Right lobe of liver (tissue), 6 donors: Measurements from ENCODE around the gene OAS2. TPM values are rescaled to one million over a fixed set of nuclear protein-coding genes. Genes with fewer than 3 reads are reported as not detected.

Source experiments
- ATAC-seq, 4 donors: fragments of 200-7000 bp; cut with Tn5 transposase; one replicate each; pipeline ENCODE4 v1.9.1; 2020; ENCODE audit warnings: mild to moderate bottlenecking in 4 of 4, moderate library complexity in 4 of 4
- DNase-seq, 3 donors: peaks; one replicate each; pipeline ENCODE4 v3.0.0-alpha.2; 2020
- H3K27ac ChIP-seq, 3 donors: fragments of 200-600 bp; one replicate each; pipeline ENCODE4 v1.8.0; 2022
- H3K27me3 ChIP-seq, 2 donors: fragments of 200-600 bp; one replicate each; pipeline ENCODE4 v1.8.0; 2022
- H3K36me3 ChIP-seq, 4 donors: fragments of 200-600 bp; sonication (generic) in 1 of 4; one replicate each; pipeline versions ENCODE4 v1.5.1 to v1.8.0; 2017 to 2022; ENCODE audit warnings: control low read depth in 1 of 4
- H3K4me1 ChIP-seq, 4 donors: fragments of 200-600 bp; sonication (generic) in 1 of 4; one replicate each; pipeline versions ENCODE4 v1.5.1 to v1.8.0; 2017 to 2022; ENCODE audit warnings: control low read depth in 1 of 4
- H3K4me3 ChIP-seq, 3 donors: fragments of 200-600 bp; one replicate each; pipeline ENCODE4 v1.8.0; 2022
- H3K9me3 ChIP-seq, 4 donors: fragments of 200-600 bp; sonication (generic) in 1 of 4; one replicate each; pipeline versions ENCODE4 v1.5.1 to v1.8.0; 2017 to 2022; ENCODE audit warnings: control low read depth in 1 of 4
- POLR2A ChIP-seq: fragments of 450-650 bp; IDR thresholded peaks from one replicate; pipeline ENCODE4 v1.6.1; 2017; ENCODE audit warnings: antibody characterized with exemption, mild to moderate bottlenecking
- WGBS: methylation state at CpG from one replicate; pipeline ENCODE4 v1.1.6; 2018; ENCODE audit warnings: low coverage, low lambda C conversion rate; ENCODE audit not compliant: insufficient coverage; ENCODE audit errors: missing lambda C conversion rate; 5-methylcytosine and 5-hydroxymethylcytosine counted together
- intact Hi-C, 2 donors: fragments of 100-400 bp; cut with DNase I; formaldehyde crosslinking; loops; one replicate each; pipeline versions ENCODE4 v1.11.2 to v1.14.1; 2022
- total RNA-seq, 6 experiments: library from RNA; depleted of rRNA in 2 of 6; stranded (reverse); fragments of >200 nt in 2 of 6; fragmentation: NEBNext Ultra II Directional in 3 of 6; extraction: Animal tissue kit (Norgen Biotek cat#: 25700) in 3 of 6; gene quantifications; one replicate each; pipeline versions ENCODE4 v1.1.0 to v1.2.4, GENCODE V29; 2016 to 2023
- TF ChIP-seq, protein P1 (sequence below), 4 donors: fragments of 200-600 bp in 3 of 4; fragments of 450-650 bp in 1 of 4; IDR thresholded peaks; one replicate each; pipeline versions ENCODE4 v1.5.1 to v1.8.0; 2016 to 2022; ENCODE audit warnings: antibody characterized with exemption in 4 of 4, mild to moderate bottlenecking in 2 of 4
- donor health status: DM: no; HTN: yes; CAD: no.
- donor health status: DM: no; HTN: no; CAD: no.
- donor health status: DM: no; HTN: no; CAD: no.
- donor health status: DM: no; HTN: yes; CAD: no.
- donor health status: DM: no; HTN: yes; CAD: no.

The OAS2 gene
- total RNA-seq, 6 experiments from 2014 or later: 5.2 to 13.4 (median 7.1) TPM

DNA sequence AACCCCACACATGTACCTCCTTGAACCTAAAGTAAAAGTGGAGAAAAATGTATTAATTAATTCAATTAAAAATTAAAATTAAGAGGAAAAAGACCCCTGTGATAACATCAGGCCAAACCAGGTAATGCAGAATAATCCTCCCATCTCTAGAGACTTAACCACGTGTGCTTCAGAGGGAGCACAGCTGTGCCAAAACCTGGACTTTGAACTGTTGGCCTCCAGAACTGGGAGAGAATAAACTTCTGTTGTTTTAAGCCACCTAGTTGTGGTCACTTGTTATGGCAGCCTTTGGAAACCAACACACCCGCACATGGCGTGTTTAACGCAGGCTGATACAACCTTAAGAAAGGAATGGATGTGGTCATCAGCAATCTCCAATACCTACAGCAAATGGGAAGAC lies 23.8 kb downstream of the OAS2 start:
- 46% methylated on average over 4 of the region's 4 CpGs for WGBS
- peak; percentile 95 to 99 (median 98) for ATAC-seq
- no peaks in the 10 kb centered on the region for H3K27me3 ChIP-seq
- no peak overlapping the region for H3K27ac ChIP-seq
- peaks cover 0 to 4% (median 2%) of the 10 kb centered on the region in 4 donors for H3K4me1 ChIP-seq
- TF ChIP-seq, protein P1, sequence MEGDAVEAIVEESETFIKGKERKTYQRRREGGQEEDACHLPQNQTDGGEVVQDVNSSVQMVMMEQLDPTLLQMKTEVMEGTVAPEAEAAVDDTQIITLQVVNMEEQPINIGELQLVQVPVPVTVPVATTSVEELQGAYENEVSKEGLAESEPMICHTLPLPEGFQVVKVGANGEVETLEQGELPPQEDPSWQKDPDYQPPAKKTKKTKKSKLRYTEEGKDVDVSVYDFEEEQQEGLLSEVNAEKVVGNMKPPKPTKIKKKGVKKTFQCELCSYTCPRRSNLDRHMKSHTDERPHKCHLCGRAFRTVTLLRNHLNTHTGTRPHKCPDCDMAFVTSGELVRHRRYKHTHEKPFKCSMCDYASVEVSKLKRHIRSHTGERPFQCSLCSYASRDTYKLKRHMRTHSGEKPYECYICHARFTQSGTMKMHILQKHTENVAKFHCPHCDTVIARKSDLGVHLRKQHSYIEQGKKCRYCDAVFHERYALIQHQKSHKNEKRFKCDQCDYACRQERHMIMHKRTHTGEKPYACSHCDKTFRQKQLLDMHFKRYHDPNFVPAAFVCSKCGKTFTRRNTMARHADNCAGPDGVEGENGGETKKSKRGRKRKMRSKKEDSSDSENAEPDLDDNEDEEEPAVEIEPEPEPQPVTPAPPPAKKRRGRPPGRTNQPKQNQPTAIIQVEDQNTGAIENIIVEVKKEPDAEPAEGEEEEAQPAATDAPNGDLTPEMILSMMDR (IDR thresholded peaks at IDR 0.05): peak; percentile 38 to 53 (median 48)
- no peak for TF ChIP-seq POLR2A
- no peaks in the 10 kb centered on the region for H3K9me3 ChIP-seq
- no peak overlapping the region for H3K4me3 ChIP-seq
- intact Hi-C loops: no loop called here
- H3K36me3 ChIP-seq: peaks cover 0 to 12% (median under 1%) of the 10 kb centered on the region in 4 donors
- DNase-seq: peak in 2 of 3 donors; percentile 37 to 76

DNA sequence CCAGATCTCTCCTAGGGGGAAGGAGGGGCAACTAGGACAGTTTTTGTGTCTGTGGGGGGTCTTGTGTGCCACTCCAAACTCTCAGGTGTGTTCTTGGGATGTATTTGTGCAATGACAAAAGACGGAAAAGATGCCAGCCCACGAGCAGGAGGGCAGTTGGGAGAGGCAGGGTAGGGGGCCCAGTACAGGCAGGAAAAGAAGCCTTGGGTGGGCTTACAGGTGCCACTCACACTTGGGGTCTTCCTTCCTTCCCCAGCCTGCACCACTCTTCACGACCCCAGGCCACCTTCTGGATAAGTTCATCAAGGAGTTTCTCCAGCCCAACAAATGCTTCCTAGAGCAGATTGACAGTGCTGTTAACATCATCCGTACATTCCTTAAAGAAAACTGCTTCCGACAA lies 24.4 kb downstream of the OAS2 start:
- no peak for DNase-seq
- no peak overlapping the region for H3K27ac ChIP-seq
- H3K4me1 ChIP-seq: peaks cover 0 to 4% (median 2%) of the 10 kb centered on the region in 4 donors
- WGBS: 95% methylated on average over 3 of the region's 5 CpGs
- peaks cover 0 to 12% (median under 1%) of the 10 kb centered on the region in 4 donors for H3K36me3 ChIP-seq
- ATAC-seq: no peak
- H3K27me3 ChIP-seq: no peaks in the 10 kb centered on the region
- H3K4me3 ChIP-seq: no peak overlapping the region
- TF ChIP-seq, protein P1 (IDR thresholded peaks at IDR 0.05): no peak
- TF ChIP-seq POLR2A: no peak
- intact Hi-C loops: no loop called here
- H3K9me3 ChIP-seq: no peaks in the 10 kb centered on the region

DNA sequence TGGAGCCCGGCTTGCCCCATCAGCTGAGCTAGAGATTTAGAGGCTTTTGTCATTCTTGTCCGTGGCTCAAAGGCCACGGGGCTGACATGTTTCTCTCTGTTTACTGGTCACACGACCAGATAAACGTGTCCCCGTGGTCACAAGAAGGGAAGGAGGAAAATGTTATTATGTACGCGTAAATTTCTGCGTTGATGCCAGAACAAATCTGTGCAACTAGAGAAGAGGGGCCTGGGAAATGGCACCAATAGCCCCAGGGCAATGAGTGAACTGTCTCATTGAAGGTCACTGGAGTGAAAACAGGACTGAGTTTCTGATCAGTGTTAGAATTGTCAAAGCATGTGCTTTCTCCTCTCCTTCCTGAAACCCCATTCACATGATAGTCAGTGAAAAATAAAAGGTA lies 25.3 kb downstream of the OAS2 start:
- Histone ChIP-seq H3K27me3 (no peaks in the 10 kb centered on the region), H3K4me1 (peaks cover 0 to 4% (median 2%) of the 10 kb centered on the region in 4 donors), H3K9me3 (no peaks in the 10 kb centered on the region), H3K27ac (no peak overlapping the region), H3K4me3 (no peak overlapping the region), H3K36me3 (peaks cover 0 to 7% (median 0%) of the 10 kb centered on the region in 4 donors)
- intact Hi-C loops: no loop called here
- DNase-seq (no peak), ATAC-seq (no peak)
- TF ChIP-seq, protein P1 (IDR thresholded peaks at IDR 0.05): no peak
- TF ChIP-seq POLR2A: no peak
- WGBS: 73% methylated on average over 5 of the region's 9 CpGs

DNA sequence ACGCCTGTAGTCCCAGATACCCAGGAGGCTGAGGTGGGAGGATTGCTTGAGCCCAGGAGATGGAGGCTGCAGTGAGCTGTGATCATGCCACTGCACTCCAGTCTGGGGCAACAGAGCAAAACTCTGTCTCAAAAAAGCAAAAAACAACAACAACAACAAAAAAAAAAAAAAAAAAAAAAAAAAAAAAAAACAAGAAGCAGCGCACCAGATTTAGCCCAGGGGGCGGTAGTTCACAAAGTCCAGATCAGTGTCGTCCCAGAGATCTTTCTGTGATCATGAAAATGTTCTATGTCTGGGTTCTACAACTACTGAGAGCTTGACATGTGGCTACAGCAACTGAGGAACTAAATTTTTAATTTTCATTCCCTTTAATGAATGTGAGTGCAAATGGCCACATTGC lies 27.4 kb downstream of the OAS2 start:
- 70% methylated on average over 4 of the region's 4 CpGs for WGBS
- ATAC-seq: no peak
- Histone ChIP-seq H3K4me1 (peaks cover 0 to 4% (median 2%) of the 10 kb centered on the region in 4 donors), H3K36me3 (peaks cover 0 to 7% (median under 1%) of the 10 kb centered on the region in 4 donors), H3K27me3 (no peaks in the 10 kb centered on the region), H3K27ac (no peak overlapping the region), H3K4me3 (no peak overlapping the region), H3K9me3 (no peaks in the 10 kb centered on the region)
- no peak for DNase-seq
- intact Hi-C loops: no loop called here
- TF ChIP-seq, protein P1 (IDR thresholded peaks at IDR 0.05): peak in 3 of 4 donors; percentile 5 to 8 (median 5)
- TF ChIP-seq POLR2A: no peak
